Fibroblast of the aortic adventitia (primary cell): ENCODE data around the gene ETS2. TPM values are rescaled to one million over a fixed set of nuclear protein-coding genes. Genes with fewer than 3 reads are reported as not detected.

Experiments used
- DNase-seq: peaks from one replicate; pipeline ENCODE4 v3.0.0-alpha.2; 2010; ENCODE audit warnings: low read depth
- H3K4me3 ChIP-seq: 2 replicates; pipeline ENCODE4 v1.5.1; 2011; ENCODE audit warnings: low read depth, mild to moderate bottlenecking, control low read depth, low read length, moderate library complexity
- CTCF ChIP-seq: IDR thresholded peaks from 2 replicates; pipeline ENCODE4 v1.5.1; 2011; ENCODE audit warnings: mild to moderate bottlenecking, low read length, control low read depth, inconsistent platforms; ENCODE audit not compliant: insufficient read depth
- total RNA-seq: library from RNA; depleted of rRNA; stranded (reverse); fragments of >200 nt; gene quantifications from 2 replicates; pipeline ENCODE4 v1.2.3, GENCODE V29; 2012; ENCODE audit warnings: low replicate concordance

The ETS2 gene
- total RNA-seq, 1 donor: 62.6 TPM

- no peak overlapping the region for H3K4me3 ChIP-seq
Observed at GRCh38 chr21:38810034-38810825, 4.5 kb downstream of the ETS2 start.

GRCh38 chr21:38810826-38811164 is 5.1 kb downstream of the ETS2 start:
- no peak for TF ChIP-seq CTCF
- DNase-seq: no peak
- no peak overlapping the region for H3K4me3 ChIP-seq

More at GRCh38 chr21:38810034-38810825, 4.5 kb downstream of the ETS2 start:
- no peak for DNase-seq
- TF ChIP-seq CTCF: no peak

GRCh38 chr21:38811257-38811656 is 5.5 kb downstream of the ETS2 start:
- H3K4me3 ChIP-seq: no peak overlapping the region
- DNase-seq: peak; percentile 88
- no peak for TF ChIP-seq CTCF

- H3K4me3 ChIP-seq: no peak overlapping the region
- DNase-seq: no peak
- TF ChIP-seq CTCF: no peak
Observed at GRCh38 chr21:38813143-38813542, 7.4 kb downstream of the ETS2 start.

GRCh38 chr21:38813547-38813946 is 7.8 kb downstream of the ETS2 start:
- H3K4me3 ChIP-seq: no peak overlapping the region
- no peak for TF ChIP-seq CTCF
- no peak for DNase-seq

- DNase-seq: no peak
- TF ChIP-seq CTCF: no peak
- no peak overlapping the region for H3K4me3 ChIP-seq
Observed at GRCh38 chr21:38814126-38815059, 8.7 kb downstream of the ETS2 start.
